ENCODE results near the gene CCDC91.

The CCDC91 gene

DNA sequence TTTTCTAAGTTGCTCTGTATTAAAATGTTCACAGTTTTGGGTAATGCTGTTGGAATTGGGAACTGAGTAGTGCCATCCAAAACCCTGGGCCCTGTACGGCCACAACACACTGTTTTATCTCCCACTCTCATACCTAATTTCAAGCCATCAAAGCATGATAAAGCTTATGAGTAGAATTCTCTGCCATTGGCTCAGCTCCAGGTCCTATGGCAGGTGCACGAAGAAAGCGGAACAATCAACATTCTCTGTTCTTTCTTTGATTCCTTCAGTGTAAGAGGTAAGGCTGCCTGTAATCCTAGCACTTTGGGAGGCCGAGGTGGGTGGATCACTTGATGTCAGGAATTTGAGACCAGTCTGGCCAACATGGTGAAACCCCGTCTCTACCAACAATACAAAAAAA is 394.9 kb downstream of the CCDC91 start:
- no peak for DNase-seq (ENCODE audit: low read depth)
- no peak overlapping the region for H3K4me3 ChIP-seq (ENCODE audit: control insufficient read depth, low read depth, low read length)
- TF ChIP-seq, protein P1, sequence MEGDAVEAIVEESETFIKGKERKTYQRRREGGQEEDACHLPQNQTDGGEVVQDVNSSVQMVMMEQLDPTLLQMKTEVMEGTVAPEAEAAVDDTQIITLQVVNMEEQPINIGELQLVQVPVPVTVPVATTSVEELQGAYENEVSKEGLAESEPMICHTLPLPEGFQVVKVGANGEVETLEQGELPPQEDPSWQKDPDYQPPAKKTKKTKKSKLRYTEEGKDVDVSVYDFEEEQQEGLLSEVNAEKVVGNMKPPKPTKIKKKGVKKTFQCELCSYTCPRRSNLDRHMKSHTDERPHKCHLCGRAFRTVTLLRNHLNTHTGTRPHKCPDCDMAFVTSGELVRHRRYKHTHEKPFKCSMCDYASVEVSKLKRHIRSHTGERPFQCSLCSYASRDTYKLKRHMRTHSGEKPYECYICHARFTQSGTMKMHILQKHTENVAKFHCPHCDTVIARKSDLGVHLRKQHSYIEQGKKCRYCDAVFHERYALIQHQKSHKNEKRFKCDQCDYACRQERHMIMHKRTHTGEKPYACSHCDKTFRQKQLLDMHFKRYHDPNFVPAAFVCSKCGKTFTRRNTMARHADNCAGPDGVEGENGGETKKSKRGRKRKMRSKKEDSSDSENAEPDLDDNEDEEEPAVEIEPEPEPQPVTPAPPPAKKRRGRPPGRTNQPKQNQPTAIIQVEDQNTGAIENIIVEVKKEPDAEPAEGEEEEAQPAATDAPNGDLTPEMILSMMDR (conservative IDR thresholded peaks at IDR 0.05; ENCODE audit: control insufficient read depth, insufficient read depth, low read depth, low read length), result no peak

- no peak for DNase-seq (ENCODE audit: low read depth)
- no peak overlapping the region for H3K4me3 ChIP-seq (ENCODE audit: control insufficient read depth, low read depth, low read length)
- TF ChIP-seq, protein P1 (conservative IDR thresholded peaks at IDR 0.05; ENCODE audit: control insufficient read depth, insufficient read depth, low read depth, low read length), result no peak
Measured at GRCh38 chr12:28586481-28586880, 396.2 kb downstream of the CCDC91 start.

GRCh38 chr12:28591831-28592230 is 401.6 kb downstream of the CCDC91 start:
- no peak for DNase-seq (ENCODE audit: low read depth)
- TF ChIP-seq, protein P1 (conservative IDR thresholded peaks at IDR 0.05; ENCODE audit: control insufficient read depth, insufficient read depth, low read depth, low read length), result no peak
- no peak overlapping the region for H3K4me3 ChIP-seq (ENCODE audit: control insufficient read depth, low read depth, low read length)
